BJ (cell line): ENCODE data around the gene FANCC. TPM values are rescaled to one million over a fixed set of nuclear protein-coding genes. Genes with fewer than 3 reads are reported as not detected.
"Not testable (repeated sequence)": the region's sequence is repeated elsewhere in the genome, so short reads cannot be mapped to it uniquely, and the experiment has no call there.

Source experiments
- CTCF ChIA-PET: fragments of 350-600 bp; formaldehyde crosslinking; extraction: SDS; loops from one replicate; lab custom pipeline; 2021; ENCODE audit warnings: antibody characterized with exemption, inconsistent platforms; lab: Yijun Ruan, JAX
- POLR2A ChIA-PET: fragments of 300-600 bp; sonication (Branson Sonifier 250); formaldehyde crosslinking; extraction: SDS; loops from one replicate; lab custom pipeline; 2021; ENCODE audit warnings: antibody characterized with exemption; lab: Charles Lee
- DNase-seq: peaks from one replicate; pipeline ENCODE4 v3.0.0-alpha.2; 2011; ENCODE audit warnings: low read depth
- H3K27me3 ChIP-seq: 2 replicates; pipeline ENCODE4 v1.6.0; 2011; ENCODE audit warnings: low read length; ENCODE audit not compliant: control insufficient read depth, insufficient read depth
- H3K36me3 ChIP-seq: 2 replicates; pipeline ENCODE4 v1.5.1; 2011; ENCODE audit warnings: low read length; ENCODE audit not compliant: control insufficient read depth, insufficient read depth
- H3K4me3 ChIP-seq: 2 replicates; pipeline ENCODE4 v1.5.1; 2011; ENCODE audit warnings: low read depth, mild to moderate bottlenecking, control low read depth, low read length
- polyA plus RNA-seq: library from polyadenylated mRNA; depleted of rRNA; stranded (reverse); fragments of >200 nt; gene quantifications from 2 replicates; pipeline ENCODE4 v1.2.3, GENCODE V29; 2011
- TF ChIP-seq, protein P1 (sequence below): IDR thresholded peaks from 2 replicates; pipeline ENCODE4 v1.5.1; 2011; ENCODE audit warnings: low read depth, mild to moderate bottlenecking, control low read depth, inconsistent platforms, low read length, moderate library complexity; ENCODE audit not compliant: insufficient read depth

The FANCC gene
- polyA plus RNA-seq, 1 experiment, result 6.1 TPM

DNA sequence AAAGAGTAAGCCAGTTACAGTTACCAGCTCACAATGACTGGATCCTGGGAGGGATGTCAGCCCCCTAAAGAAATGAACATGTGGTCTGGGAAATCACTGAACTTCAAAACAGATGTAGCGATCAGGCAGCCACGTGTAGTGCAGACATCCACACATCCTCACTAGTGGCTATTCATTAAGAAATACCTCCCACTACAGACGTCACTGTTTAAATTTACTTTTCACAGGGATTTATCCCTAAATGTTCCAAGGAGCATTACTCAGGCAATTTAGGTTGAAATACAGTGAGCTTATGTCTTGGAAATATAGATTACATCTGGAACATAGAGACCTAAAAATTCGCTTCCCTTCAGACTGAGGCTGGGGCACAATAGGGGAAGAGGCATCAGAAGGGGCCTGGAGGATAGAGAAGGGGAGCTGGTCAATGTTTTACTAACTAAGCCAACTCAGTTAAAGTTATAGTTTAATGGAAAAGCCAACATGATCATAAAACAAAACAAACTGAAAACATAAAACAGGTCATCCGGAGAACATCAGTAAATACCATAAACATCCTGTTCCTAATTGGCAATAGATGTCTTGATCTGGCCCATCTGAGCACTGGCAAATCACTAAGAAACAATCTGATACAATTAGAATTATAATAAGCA lies 92.3 kb downstream of the FANCC start:
- TF ChIP-seq, protein P1, sequence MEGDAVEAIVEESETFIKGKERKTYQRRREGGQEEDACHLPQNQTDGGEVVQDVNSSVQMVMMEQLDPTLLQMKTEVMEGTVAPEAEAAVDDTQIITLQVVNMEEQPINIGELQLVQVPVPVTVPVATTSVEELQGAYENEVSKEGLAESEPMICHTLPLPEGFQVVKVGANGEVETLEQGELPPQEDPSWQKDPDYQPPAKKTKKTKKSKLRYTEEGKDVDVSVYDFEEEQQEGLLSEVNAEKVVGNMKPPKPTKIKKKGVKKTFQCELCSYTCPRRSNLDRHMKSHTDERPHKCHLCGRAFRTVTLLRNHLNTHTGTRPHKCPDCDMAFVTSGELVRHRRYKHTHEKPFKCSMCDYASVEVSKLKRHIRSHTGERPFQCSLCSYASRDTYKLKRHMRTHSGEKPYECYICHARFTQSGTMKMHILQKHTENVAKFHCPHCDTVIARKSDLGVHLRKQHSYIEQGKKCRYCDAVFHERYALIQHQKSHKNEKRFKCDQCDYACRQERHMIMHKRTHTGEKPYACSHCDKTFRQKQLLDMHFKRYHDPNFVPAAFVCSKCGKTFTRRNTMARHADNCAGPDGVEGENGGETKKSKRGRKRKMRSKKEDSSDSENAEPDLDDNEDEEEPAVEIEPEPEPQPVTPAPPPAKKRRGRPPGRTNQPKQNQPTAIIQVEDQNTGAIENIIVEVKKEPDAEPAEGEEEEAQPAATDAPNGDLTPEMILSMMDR, result no peak
- no peak for DNase-seq
- CTCF ChIA-PET, result interaction anchor here (0.6 to 1.5 kb wide), 4 partner anchors 12 to 94 kb away, joined by 3 to 5 read pairs (median 3); no protein-coding TSS in a partner anchor
- Histone ChIP-seq H3K4me3 (no peak overlapping the region), H3K36me3 (no peaks in the 10 kb centered on the region), H3K27me3 (no peaks in the 10 kb centered on the region)
- POLR2A ChIA-PET, result no interaction called here

- POLR2A ChIA-PET, result no interaction called here
- CTCF ChIA-PET, result interaction anchor here (0.6 to 1.5 kb wide), 4 partner anchors 12 to 93 kb away, joined by 3 to 5 read pairs (median 3); no protein-coding TSS in a partner anchor
- no peak overlapping the region for H3K4me3 ChIP-seq
- H3K36me3 ChIP-seq, result no peaks in the 10 kb centered on the region
- DNase-seq, result no peak
- no peaks in the 10 kb centered on the region for H3K27me3 ChIP-seq
- TF ChIP-seq, protein P1, result no peak
Observed at GRCh38 chr9:95224376-95225019, 93.0 kb downstream of the FANCC start.

- H3K27me3 ChIP-seq, H3K36me3 ChIP-seq, DNase-seq, POLR2A ChIA-PET, H3K4me3 ChIP-seq: not testable (repeated sequence)
- CTCF ChIA-PET, result interaction anchor here (0.6 kb wide), 1 partner anchor 353 kb away, joined by 3 read pairs; no protein-coding TSS in a partner anchor
Observed at GRCh38 chr9:95220352-95220751, 97.2 kb downstream of the FANCC start.

DNA sequence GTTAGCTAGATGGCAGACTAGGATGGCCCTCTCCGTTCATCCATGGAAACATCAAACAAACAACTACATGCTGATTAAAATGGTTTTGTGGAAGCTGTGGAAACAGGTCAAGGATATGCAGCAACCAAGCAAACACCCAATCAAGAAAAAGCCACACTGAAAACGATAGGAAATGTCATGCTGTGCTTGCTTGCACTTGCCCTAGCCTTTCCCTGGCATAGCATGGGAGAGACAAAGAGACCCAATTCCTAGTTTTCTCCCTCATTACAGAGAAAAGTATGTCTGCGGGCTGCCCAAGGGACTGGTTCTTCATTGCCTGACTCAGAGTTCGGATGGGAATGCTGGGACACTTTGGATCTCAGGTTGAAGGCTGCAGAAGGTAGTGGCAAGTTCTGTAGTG lies 98.7 kb downstream of the FANCC start:
- no peak for DNase-seq
- CTCF ChIA-PET, result no interaction called here

GRCh38 chr9:95217936-95218335 lies 99.6 kb downstream of the FANCC start:
- TF ChIP-seq, protein P1, result no peak
- H3K4me3 ChIP-seq, result no peak overlapping the region
- ChIA-PET POLR2A (no interaction called here), CTCF (no interaction called here)
- no peaks in the 10 kb centered on the region for H3K36me3 ChIP-seq
- H3K27me3 ChIP-seq, result no peaks in the 10 kb centered on the region
- DNase-seq, result no peak

More for the DNA sequence above, 98.7 kb downstream of the FANCC start:
- TF ChIP-seq, protein P1, result no peak
- no peak overlapping the region for H3K4me3 ChIP-seq
- H3K36me3 ChIP-seq, result no peaks in the 10 kb centered on the region
- H3K27me3 ChIP-seq, result no peaks in the 10 kb centered on the region
- POLR2A ChIA-PET, result no interaction called here
